T-helper 1 cell treated with Interleukin-12 subunit alpha and Interleukin-12 subunit beta and Interleukin-4 antibody, amounts not matched to agents 30 ng/mL and 1 ng/mL, for 36 hours (primary cell): ENCODE data around the gene CALD1. TPM values are rescaled to one million over a fixed set of nuclear protein-coding genes. Genes with fewer than 3 reads are reported as not detected.

Experiments used
- intact Hi-C: fragments of 100-400 bp; cut with micrococcal nuclease; formaldehyde crosslinking; loops from one replicate; pipeline ENCODE4 v1.15.1; 2024
- total RNA-seq: library from RNA; stranded (reverse); gene quantifications from 2 replicates; pipeline ENCODE4 v1.2.3, GENCODE V29; 2022

Gene CALD1
- total RNA-seq, 1 donor from 2014 or later = 1.3 TPM

DNA sequence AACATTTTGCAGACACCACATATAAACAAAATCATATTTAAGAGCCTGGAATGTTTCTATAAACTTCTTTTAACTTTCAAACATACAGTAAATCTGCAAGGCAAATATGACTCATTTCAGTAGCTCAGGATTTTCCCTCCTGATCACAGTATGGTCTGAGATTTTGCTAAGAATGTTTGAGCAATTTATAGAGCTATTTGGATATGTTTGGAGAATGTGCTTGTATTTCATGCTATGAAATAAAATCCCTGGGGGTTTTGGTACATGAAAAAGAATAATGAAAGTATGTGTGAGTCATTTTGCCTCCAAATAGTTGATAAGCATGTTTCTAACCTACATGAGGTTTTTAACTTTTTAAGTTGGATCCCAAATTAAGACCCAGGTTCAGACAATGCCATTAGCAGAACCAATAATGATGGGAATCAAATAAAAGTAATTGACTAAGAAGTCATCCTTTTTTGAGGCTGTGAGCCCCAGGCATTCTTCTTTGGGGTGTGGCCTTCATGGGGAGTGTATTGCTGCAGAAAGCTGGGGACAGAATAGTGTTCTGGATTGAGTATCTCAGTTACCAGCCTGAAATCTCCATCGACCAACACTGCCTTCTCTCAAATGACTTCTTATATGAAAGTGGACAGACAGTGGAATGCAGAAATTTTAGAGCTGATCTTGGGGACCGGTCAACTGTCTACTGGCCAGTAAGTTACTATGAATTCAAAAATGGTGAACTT lies 140.8 kb downstream of the CALD1 start:
- intact Hi-C loops = no loop called here

DNA sequence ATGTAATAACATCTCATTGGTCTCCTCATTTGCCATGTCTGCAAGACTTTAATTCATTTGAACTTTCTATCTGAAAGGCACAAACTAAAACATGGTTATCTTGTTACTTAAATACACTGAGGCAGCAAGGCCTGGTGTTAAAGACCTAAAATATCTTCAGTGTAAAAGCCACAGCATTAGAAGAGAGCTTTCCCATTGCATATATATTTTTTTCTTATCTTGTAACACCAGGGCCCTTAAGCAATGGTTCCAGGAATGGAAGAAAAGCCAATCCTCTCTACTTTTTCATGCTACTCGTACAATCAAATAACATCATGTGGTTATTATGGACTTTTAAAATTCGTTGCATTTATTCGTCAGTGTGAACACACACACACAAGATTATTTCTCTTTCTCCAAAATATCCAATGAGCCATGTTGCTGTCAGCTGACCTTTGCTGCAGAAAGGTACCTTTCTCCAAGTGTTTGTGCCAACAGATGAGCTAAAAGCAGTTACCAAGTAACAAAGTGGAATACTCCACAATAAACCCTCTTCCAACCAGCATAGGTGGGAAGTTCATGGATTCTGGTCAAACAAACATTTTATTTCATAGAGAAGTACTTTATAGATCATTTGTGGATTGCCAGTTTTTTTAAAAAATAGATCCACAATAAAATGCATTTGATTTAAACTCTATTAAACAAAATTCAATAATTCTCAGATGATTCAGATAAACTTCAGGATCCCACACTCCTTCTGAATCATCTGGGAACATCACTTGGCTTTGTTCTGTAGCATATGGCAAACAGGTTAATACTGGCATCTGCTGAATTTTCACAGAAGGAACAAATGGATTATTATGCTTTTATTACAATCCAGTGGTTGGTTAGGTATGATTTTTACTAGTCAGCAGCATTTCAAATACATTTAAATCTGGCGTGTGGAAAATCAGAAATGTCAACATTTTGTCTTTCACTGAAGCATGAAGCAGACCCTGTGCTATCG lies 143.6 kb downstream of the CALD1 start:
- intact Hi-C loops = no loop called here

DNA sequence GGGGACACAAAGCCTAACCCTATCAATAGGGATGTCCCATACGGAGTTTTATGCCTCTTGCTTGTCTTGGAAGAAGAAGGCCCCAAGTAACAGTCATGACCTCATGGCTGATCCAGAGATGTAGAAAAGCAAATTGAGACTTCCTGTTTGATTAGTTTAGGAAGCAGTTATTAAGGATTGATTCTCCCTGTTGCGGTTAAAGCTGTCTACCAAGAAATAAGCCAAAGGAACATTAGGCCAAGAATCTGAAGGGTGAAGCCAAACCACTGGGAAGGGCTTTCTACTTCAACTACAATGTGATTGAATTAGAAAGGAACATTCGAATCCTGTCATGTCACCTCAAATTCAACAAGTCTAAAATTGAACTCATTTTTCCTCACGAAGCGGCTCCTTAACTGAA lies 146.3 kb downstream of the CALD1 start:
- intact Hi-C loops = no loop called here

DNA sequence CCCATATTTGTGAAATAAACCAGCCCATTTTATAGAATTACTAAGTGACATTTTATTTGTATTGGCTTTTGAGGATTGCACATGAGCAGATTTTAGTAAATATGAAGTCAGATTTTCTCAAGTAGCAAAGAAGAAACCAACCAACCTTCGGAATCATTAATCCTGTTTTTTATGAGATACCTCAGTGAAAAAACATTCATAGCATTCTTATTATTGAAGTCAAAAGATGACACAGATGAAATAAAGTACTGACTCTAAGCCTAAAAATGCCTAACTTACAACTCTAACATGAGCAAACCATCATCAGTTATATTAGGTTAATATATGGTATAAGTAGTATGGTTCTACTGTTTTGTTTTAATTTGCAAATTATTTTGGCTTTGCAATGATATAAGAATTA lies 147.0 kb downstream of the CALD1 start:
- intact Hi-C loops = no loop called here

DNA sequence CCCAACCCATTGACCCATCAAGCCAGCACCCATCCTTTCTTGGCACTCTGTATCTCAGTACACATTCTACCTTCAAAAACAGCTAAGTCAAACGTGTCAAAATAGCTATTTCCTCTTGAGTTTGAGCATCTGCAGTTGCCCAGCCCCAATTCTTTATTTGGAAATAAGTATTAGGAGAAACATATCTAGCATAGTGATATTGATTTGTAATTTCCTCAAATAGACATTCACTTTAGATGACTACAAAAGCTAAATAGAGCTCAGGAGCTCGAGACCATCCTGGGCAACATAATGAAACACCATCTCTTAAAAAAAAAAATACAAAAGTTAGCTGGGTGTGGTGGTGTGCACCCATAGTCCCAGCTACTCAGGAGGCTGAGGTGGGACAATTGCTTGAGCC lies 147.6 kb downstream of the CALD1 start:
- intact Hi-C loops = no loop called here

DNA sequence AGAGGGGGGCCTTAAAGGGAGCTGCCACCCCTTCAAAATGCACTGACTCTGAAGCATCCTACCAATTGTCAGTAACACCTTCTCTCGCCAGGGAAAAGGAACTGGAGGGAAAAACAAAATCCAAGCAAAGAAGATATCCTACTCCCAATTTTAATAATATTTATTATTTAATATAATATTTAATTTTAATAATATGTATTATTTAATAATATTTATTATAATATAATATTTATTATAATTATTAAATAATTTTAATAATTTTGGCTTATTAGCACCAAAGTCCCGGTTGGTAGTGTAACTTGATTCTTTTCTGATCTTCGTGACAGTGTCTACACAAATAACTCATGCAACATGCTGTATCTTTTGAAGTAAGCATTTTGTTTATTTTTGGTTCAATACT lies 148.3 kb downstream of the CALD1 start:
- intact Hi-C loops = no loop called here

DNA sequence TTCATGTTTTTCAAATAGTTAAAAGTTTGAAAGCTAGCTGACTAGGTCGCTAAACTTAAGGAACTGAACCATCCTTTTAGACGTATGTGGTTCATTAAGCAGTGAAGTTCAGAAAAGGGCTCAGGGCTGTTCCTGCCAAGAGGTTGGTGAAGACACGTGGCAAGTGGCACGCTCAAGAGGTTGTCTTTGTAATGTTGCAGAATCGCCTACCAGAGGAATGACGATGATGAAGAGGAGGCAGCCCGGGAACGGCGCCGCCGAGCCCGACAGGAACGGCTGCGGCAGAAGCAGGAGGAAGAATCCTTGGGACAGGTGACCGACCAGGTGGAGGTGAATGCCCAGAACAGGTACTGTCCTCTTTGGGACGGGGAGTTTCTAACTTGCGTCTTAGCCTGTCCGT lies 149.1 kb downstream of the CALD1 start:
- intact Hi-C loops = no loop called here

DNA sequence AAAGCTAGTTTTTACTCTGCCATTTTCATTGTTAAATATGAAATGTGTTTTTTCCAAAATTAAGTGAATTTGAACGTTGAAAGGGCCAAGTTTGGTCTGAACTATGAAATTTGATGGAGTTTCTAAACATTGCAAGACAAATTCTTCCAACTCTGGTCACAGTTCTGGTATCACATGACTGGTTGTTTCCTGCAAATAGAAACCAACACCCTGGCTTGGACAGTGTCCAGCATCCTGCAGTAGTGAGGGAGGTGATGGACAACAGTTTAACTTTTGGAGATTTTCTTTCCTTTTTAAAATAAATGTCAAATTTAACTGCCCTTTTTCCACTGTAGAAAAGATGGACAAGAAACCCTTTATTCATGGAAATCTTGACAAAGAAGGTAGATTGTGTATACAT lies 152.1 kb downstream of the CALD1 start:
- intact Hi-C loops = no loop called here

DNA sequence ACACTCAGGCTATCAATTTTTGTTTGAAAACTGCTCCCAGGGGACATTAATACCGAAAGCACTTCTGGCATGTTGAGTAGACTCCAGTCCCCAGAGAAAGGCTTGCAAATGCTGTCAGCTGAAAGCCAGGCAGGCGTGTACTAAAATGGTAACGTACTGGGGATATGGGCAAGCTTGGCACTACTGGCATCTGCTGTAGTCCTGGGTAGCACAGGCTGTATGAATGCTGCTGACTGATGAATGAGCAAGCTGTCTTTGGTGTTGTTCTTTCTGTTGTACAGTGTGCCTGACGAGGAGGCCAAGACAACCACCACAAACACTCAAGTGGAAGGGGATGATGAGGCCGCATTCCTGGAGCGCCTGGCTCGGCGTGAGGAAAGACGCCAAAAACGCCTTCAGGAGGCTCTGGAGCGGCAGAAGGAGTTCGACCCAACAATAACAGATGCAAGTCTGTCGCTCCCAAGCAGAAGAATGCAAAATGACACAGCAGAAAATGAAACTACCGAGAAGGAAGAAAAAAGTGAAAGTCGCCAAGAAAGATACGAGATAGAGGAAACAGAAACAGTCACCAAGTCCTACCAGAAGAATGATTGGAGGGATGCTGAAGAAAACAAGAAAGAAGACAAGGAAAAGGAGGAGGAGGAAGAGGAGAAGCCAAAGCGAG lies 153.4 kb downstream of the CALD1 start:
- intact Hi-C loops = no loop called here

DNA sequence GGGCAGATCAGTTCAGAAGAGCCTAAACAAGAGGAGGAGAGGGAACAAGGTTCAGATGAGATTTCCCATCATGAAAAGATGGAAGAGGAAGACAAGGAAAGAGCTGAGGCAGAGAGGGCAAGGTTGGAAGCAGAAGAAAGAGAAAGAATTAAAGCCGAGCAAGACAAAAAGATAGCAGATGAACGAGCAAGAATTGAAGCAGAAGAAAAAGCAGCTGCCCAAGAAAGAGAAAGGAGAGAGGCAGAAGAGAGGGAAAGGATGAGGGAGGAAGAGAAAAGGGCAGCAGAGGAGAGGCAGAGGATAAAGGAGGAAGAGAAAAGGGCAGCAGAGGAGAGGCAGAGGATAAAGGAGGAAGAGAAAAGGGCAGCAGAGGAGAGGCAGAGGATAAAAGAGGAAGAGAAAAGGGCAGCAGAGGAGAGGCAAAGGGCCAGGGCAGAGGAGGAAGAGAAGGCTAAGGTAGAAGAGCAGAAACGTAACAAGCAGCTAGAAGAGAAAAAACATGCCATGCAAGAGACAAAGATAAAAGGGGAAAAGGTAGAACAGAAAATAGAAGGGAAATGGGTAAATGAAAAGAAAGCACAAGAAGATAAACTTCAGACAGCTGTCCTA lies 154.1 kb downstream of the CALD1 start:
- intact Hi-C loops = no loop called here

DNA sequence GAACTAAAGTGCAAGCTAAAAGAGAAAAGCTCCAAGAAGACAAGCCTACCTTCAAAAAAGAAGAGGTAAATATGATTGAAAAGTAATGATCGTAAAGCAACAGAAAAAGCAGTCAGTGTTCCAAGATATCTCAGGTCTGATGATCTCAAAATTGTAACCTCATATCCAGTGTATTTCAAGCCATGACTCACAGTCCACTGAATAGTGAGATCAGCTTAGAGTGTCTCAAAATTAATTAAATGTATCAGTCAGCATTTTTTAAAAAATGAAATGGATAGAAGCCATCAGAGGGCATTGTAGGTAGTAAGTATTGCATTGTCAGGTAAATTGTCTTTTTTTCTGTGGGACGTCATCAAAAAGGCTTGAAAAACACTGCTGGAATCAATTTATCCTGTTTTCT lies 156.3 kb downstream of the CALD1 start:
- intact Hi-C loops = no loop called here

DNA sequence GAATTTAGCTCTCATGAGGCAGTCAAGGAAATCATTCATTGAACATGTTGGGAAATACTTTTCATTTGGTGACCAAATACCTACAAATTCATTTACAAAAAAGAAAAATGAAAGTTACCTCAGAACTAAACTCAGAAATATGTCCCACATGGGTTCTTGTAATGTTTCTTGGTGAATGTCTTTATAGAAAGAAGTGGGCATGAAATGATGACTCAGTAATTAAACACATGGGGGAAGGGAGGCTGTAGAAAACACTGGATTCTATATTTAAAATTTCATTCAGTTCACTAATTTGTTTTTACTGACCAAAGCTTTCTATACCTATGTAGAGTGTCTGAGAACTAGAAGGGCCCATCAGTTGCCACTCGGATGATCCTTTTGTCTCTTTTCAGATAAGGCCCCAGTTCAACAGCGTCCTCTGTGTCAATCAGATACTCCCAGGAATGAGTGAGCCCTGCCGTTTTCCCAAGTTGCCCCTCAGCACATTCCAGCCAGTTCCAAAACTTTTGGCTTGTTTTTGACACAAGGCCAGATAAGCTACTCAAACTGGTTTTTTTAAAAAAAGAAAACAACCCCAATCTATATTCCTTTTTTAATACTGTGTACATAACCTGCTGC lies 157.6 kb downstream of the CALD1 start:
- intact Hi-C loops = no loop called here

DNA sequence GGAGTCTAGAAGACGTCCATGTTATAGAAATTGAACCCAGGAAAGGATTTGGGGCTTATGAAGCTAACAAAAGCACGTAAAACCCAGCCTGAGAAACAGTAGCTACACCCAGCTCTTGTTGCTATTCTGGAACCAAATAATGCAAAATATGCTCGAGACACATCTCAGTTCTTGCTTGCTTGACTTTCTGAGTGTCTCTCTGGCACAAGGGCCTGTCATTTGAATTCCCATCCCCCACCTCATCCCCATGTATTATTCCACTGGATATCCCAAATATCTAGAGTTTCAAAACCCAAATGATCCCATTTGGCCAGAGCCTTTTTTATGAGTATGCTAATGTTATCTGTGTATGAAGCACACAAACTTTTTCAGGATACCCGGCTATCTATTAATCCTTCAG lies 158.7 kb downstream of the CALD1 start:
- intact Hi-C loops = no loop called here

DNA sequence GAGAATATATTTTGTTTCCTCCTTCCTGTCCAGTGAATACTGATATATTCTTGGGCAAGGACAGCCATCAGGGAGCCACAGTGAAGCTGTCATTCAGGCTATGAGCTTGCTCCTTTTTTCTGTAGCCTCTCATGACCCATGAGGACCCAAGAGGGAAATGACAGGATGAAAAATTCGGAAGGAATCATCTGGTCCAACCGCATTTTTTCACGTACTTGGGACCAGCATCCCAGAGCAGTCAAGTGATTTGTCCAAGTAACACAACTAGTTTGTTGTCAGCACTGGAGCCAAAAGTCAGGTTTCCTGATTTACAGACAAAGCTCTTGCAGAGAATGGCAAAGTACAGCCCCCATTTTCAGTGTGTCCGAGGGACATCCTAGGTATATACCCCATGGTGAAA lies 159.7 kb downstream of the CALD1 start:
- intact Hi-C loops = no loop called here

DNA sequence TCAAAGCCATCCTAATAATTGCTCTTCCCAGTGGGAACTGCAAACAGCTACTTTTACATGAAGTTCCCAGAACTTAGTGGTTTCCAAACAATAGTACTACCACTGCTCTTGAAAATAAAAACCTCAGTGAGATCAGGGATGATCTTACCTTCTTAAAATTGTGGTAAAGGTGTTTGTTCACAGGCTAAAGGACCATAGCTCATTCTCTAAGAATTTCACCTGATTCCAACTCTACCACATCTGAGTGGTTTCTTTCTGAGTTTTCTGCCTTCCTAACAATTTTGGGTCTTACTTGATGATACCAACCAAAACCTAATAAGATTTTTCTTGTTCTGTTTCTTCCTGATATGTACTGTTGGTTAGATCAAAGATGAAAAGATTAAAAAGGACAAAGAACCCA lies 161.3 kb downstream of the CALD1 start:
- intact Hi-C loops = loop anchor here (5.0 kb wide), 1 partner anchor 73 kb away; no protein-coding TSS in a partner anchor

DNA sequence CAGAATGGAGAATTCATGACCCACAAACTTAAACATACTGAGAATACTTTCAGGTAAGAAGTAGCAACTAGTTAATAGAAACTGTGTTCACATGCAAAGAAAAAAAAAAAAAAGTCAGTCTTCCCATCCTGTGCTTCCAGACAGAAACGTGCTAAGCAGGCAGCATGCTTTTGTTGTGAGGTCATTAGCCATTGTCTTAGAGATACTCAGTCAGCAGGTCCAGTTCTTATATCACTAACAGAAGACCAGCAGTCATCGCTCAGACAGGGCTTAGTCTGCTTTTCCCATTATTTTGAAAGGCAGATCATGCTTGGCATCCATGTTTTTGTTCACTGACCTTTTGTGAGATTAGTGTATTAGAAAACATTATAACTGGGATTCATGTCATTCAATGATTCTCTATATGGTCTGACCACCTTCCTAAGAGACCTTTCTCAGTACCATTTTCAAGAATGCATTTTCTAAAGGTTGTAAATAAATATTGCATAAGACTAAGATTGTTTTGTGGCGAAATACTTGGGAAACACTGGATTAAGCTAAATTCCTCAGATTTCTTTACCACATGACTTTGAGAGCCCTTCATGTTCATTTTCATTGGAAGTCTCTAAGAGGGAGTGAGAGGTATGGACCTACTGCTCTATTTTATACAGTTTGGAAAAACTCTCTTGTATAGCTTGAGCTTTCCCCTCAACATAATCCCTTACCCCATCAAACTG lies 161.9 kb downstream of the CALD1 start:
- intact Hi-C loops = loop anchor here (5.0 kb wide), 1 partner anchor 74 kb away; no protein-coding TSS in a partner anchor

DNA sequence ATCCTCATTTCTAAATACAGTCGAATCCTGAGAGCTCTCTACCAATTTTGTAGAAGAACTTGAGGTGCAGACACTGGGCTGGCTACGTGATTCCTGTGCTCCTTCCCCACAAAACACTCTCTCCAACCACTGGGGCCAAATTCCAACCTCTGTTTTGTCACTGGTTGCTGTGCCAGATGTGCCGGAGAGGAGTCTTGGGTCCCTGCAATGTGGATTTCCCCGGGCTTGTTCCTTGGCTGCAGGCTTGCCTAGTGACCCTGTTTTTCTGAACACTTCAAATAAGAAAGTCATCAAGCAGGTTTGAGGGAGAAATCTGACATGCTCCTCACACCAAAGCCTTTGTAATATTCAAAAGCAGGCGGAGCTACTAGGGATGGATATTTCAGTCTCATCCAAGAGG lies 162.5 kb downstream of the CALD1 start:
- intact Hi-C loops = loop anchor here (5.0 kb wide), 1 partner anchor 75 kb away; no protein-coding TSS in a partner anchor

DNA sequence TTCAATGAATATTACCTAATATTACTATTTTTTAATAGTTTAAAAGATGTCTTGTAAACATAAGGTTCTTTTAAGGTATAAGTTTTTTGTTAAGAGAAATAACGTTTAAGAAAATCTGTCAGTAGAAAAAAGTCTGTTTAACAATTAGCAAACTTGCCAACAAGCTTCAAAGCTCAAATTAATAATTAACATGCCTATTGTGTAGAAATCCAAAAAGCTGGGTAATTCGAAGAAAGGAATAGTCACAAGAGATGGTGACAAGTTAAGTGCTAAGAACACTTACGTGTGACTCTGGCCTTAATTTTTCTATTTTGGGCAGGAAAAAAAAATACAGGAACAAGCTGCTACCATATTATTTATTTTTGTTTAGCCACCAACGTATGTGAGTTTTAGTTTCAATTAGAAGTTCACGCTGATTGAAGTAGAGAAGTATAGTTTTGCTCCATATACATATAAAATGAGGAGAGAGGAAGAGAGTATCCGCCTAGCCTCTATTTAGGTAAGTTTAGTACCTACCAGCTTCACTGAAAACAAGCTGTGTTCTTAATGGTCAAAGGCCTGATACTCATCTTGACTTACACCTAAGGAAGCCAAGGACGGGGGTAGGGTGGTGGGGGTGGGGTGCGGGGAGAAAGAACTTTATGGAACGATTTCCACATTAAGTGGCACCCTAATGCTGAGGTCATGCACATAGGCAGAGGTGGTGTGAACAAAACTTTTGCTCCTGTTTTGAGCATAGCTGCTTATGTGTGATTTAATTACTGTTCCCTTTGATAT lies 163.4 kb downstream of the CALD1 start:
- intact Hi-C loops = loop anchor here (5.0 kb wide), 1 partner anchor 76 kb away; no protein-coding TSS in a partner anchor

DNA sequence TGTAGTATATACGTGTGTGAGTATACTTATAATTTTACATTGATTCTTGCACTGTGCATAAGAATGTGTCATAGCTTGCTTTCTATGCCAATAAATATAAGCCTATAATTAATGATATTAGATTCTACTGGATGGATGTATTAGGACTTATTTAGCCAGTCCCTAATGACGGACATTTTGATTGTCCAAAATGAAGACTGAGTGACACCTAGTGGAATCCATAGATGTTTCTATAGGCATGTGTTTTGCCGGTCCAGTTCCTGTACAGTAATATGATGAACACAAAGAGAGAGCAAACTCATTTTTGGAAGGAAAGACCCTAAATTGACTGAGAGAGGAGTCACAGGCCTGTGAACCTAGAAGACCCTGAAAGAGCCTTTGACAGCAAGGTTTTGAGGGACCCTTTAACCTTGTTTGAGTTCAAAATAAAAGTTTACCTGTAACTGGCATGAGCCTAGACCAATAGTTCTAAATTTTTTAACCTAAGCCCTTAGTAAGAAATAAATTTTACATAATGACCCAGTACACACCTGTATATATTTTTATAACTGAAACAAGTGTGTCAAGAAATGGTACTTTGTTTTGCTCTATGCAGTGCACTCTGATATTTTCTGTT lies 164.5 kb downstream of the CALD1 start:
- intact Hi-C loops = loop anchor here (2.0 to 5.0 kb wide), 2 partner anchors 77 to 311 kb away; no protein-coding TSS in a partner anchor
